Measurements from ENCODE around the gene LRRC43. TPM values are rescaled to one million over a fixed set of nuclear protein-coding genes. Genes with fewer than 3 reads are reported as not detected.

The LRRC43 gene
- total RNA-seq, 1 experiment from 2014 or later: 0.46 TPM

GRCh38 chr12:122195405-122195804 lies 12.5 kb downstream of the LRRC43 start:
- WGBS (ENCODE audit: extremely low coverage, insufficient read length, low lambda C conversion rate): no CpG with 5 or more reads among the region's 4 CpGs
- no peak overlapping the region for H4K5ac ChIP-seq (ENCODE audit: insufficient read length, low read depth, low read length)

More at GRCh38 chr12:122195405-122195804, 12.5 kb downstream of the LRRC43 start:
- peaks cover 13% of the 10 kb centered on the region for H3K27me3 Mint-ChIP-seq (ENCODE audit: low read depth)
- Histone ChIP-seq H3K4me1 (ENCODE audit: insufficient read depth, low read length) (peaks cover 2% of the 10 kb centered on the region), H3K79me1 (ENCODE audit: insufficient read depth, low read depth, low read length, poor library complexity, severe bottlenecking) (no peaks in the 10 kb centered on the region), H2BK120ac (ENCODE audit: low read depth, low read length, poor library complexity, severe bottlenecking) (no peak overlapping the region), H3K23ac (ENCODE audit: insufficient read length, low read depth, low read length) (no peak overlapping the region), H2AFZ (ENCODE audit: low read length) (no peak overlapping the region), H3K9me3 (ENCODE audit: control insufficient read depth, low read depth, low read length) (no peaks in the 10 kb centered on the region), H3K14ac (ENCODE audit: insufficient read depth, low read length) (no peak overlapping the region), H3K27ac (ENCODE audit: insufficient read length, low read depth, low read length) (no peak overlapping the region), H3K4me2 (ENCODE audit: insufficient read depth, insufficient read length, low read length) (no peak overlapping the region), H2BK15ac (ENCODE audit: low read depth, low read length) (no peak overlapping the region), H3K23me2 (ENCODE audit: insufficient read length, low read depth, low read length, poor library complexity, severe bottlenecking) (no peaks in the 10 kb centered on the region), H3K18ac (ENCODE audit: insufficient read length, low read depth, low read length) (no peak overlapping the region), H2BK5ac (ENCODE audit: insufficient read length, low read length) (no peak overlapping the region), H4K20me1 (ENCODE audit: control insufficient read depth, insufficient read depth, insufficient read length) (no peaks in the 10 kb centered on the region), H4K91ac (ENCODE audit: insufficient read length, low read depth, low read length) (no peak overlapping the region), H3K27me3 (ENCODE audit: insufficient read depth, low read length) (no peaks in the 10 kb centered on the region), H3T11ph (ENCODE audit: low read length) (no peak overlapping the region), H2BK20ac (ENCODE audit: low read depth, low read length, poor library complexity, severe bottlenecking) (no peak overlapping the region), H3K4ac (ENCODE audit: low read depth, low read length) (no peak overlapping the region), H3K56ac (ENCODE audit: insufficient read length, low read depth, low read length) (no peak overlapping the region), H3K79me2 (ENCODE audit: insufficient read depth, low read length) (no peaks in the 10 kb centered on the region), H2AK5ac (ENCODE audit: insufficient read length, low read length) (no peak overlapping the region), H2BK12ac (ENCODE audit: insufficient read length, low read depth, low read length) (no peak overlapping the region), H4K8ac (replicated peaks; ENCODE audit: insufficient read length, low read depth, low read length) (no peak overlapping the region), H3K9ac (ENCODE audit: extremely low read depth, insufficient read length, low read length) (no peak overlapping the region)
- no peaks in the 10 kb centered on the region; a peak in 1 of 7 replicates for H3K36me3 Mint-ChIP-seq (ENCODE audit: insufficient read depth in 1 of 3, low read depth in 3 of 3)
- peaks cover 4 to 10% of the 10 kb centered on the region in 2 experiments for H3K9me3 Mint-ChIP-seq
- TF ChIP-seq CTCF (conservative IDR thresholded peaks at IDR 0.05): no peak
- no peak overlapping the region for H3K27ac Mint-ChIP-seq
- no peak overlapping the region for H3K4me3 Mint-ChIP-seq
- H3K4me1 Mint-ChIP-seq: peaks cover 3 to 8% of the 10 kb centered on the region in 2 experiments; a peak in 3 of 4 replicates
- no peak for DNase-seq
